CD4-positive, alpha-beta memory T cell (primary cell): ENCODE measurements around the gene CD69. TPM values are rescaled to one million over a fixed set of nuclear protein-coding genes. Genes with fewer than 3 reads are reported as not detected.

Experiments
- CTCF ChIA-PET: fragments of 350-600 bp; sonication (Branson Sonifier 250); formaldehyde crosslinking; loops from one replicate; lab custom pipeline; 2021; ENCODE audit warnings: inconsistent platforms; ENCODE audit not compliant: partially characterized antibody; lab: Charles Lee
- POLR2A ChIA-PET: fragments of 350-600 bp; sonication (Branson Sonifier 250); formaldehyde crosslinking; loops from one replicate; lab custom pipeline; 2021; ENCODE audit not compliant: partially characterized antibody; lab: Charles Lee
- DNase-seq, 5 donors: peaks; one replicate each; pipeline versions ENCODE4 v3.0.0 to v3.0.0-alpha.2; 2020 to 2022; ENCODE audit warnings: mixed read lengths in 1 of 5
- H3K27ac ChIP-seq: one replicate; pipeline ENCODE4 v1.7.0; 2013; ENCODE audit warnings: low read depth, low read length
- H3K27me3 ChIP-seq: 2 replicates; pipeline ENCODE4 v1.7.0; 2013; ENCODE audit warnings: mild to moderate bottlenecking, low read length, moderate library complexity; ENCODE audit not compliant: insufficient read depth
- H3K36me3 ChIP-seq: 2 replicates; pipeline ENCODE4 v1.7.0; 2013; ENCODE audit warnings: mild to moderate bottlenecking, low read length, moderate library complexity; ENCODE audit not compliant: insufficient read depth
- H3K4me1 ChIP-seq: 2 replicates; pipeline ENCODE4 v1.7.0; 2013; ENCODE audit warnings: mild to moderate bottlenecking, low read length, moderate library complexity; ENCODE audit not compliant: insufficient read depth
- H3K4me3 ChIP-seq, 2 donors: one replicate each; pipeline ENCODE4 v1.7.0; 2013; ENCODE audit warnings: low read length in 2 of 2, mild to moderate bottlenecking in 1 of 2
- H3K9me3 ChIP-seq, 2 donors: one replicate each; pipeline ENCODE4 v1.7.0; 2013; ENCODE audit warnings: low read length in 2 of 2, control low read depth in 1 of 2; ENCODE audit not compliant: control insufficient read depth in 1 of 2
- H3K27ac Mint-ChIP-seq, 7 donors: one replicate each; pipeline ENCODE4 v1.8.0; 2020 to 2021; ENCODE audit warnings: mixed read lengths in 7 of 7, mild to moderate bottlenecking in 6 of 7, inconsistent platforms in 3 of 7, moderate library complexity in 3 of 7
- H3K27me3 Mint-ChIP-seq, 2 donors: one replicate each; pipeline ENCODE4 v1.8.0; 2020 to 2021; ENCODE audit warnings: mixed read lengths in 2 of 2
- H3K36me3 Mint-ChIP-seq, 2 donors: one replicate each; pipeline ENCODE4 v1.8.0; 2020 to 2021; ENCODE audit warnings: mixed read lengths in 2 of 2, inconsistent platforms in 1 of 2, mild to moderate bottlenecking in 1 of 2
- H3K4me1 Mint-ChIP-seq, 4 donors: one replicate each; pipeline ENCODE4 v1.8.0; 2020 to 2021; ENCODE audit warnings: mixed read lengths in 4 of 4, mild to moderate bottlenecking in 1 of 4
- H3K4me3 Mint-ChIP-seq, 8 donors: one replicate each; pipeline ENCODE4 v1.8.0; 2020 to 2021; ENCODE audit warnings: mixed read lengths in 8 of 8, mild to moderate bottlenecking in 7 of 8, moderate library complexity in 6 of 8, inconsistent platforms in 3 of 8
- H3K9me3 Mint-ChIP-seq, 8 donors: one replicate each; pipeline ENCODE4 v1.8.0; 2020 to 2021; ENCODE audit warnings: mixed read lengths in 8 of 8, mild to moderate bottlenecking in 5 of 8, inconsistent platforms in 3 of 8, moderate library complexity in 1 of 8
- intact Hi-C: fragments of 100-400 bp; cut with micrococcal nuclease; formaldehyde crosslinking; loops from one replicate; pipeline ENCODE4 v1.15.1; 2023
- polyA plus RNA-seq, 2 donors: library from polyadenylated mRNA; unstranded; fragments of 300-500 nt; fragmentation: Illumina TruSeq; gene quantifications; one replicate each; pipeline ENCODE4 v1.2.3, GENCODE V29; 2021
- total RNA-seq, 2 experiments: library from RNA; stranded (reverse); gene quantifications; one replicate each; pipeline ENCODE4 v1.2.3, GENCODE V29; 2021

The CD69 gene
- total and polyA plus RNA-seq, 4 experiments from 2014 or later: 31.0 to 1,121 (median 90.3) TPM

DNA sequence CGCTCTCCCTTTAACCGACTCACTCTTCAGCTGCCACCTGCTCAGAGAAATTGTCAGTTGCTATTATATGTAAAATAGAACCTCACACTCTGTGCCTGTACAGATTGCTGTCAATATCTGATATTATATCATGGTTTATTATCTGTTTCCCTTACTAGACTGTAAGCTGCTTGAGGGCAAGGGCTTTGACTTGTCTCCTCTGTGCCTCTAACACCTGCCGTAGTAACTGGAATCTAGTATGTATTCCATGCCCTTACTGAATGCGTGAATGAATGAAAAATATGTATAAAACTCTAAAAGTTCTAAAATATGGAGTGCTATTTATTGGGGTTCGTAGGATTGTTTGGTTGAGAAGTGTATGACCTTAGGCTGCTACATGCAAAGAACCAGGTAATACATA is 1.7 kb upstream of the CD69 start:
- Mint-ChIP-seq H3K4me3 (peak overlapping the region in 5 of 8 donors; percentile 20 to 94 (median 57)), H3K9me3 (peaks cover 0 to 2% (median 0%) of the 10 kb centered on the region in 8 donors), H3K4me1 (peaks cover 38 to 62% (median 44%) of the 10 kb centered on the region in 4 donors), H3K27ac (peak overlapping the region; percentile 98 to 100 (median 100)), H3K27me3 (no peaks in the 10 kb centered on the region), H3K36me3 (peaks cover under 1 to 44% of the 10 kb centered on the region in 2 donors)
- Histone ChIP-seq H3K9me3 (no peaks in the 10 kb centered on the region), H3K4me1 (peaks cover 57% of the 10 kb centered on the region), H3K36me3 (no peaks in the 10 kb centered on the region), H3K27me3 (no peaks in the 10 kb centered on the region), H3K4me3 (peak overlapping the region in 1 of 2 donors; percentile 80), H3K27ac (peak overlapping the region; percentile 98)
- POLR2A ChIA-PET: interaction anchor here (0.9 to 15.8 kb wide), 11 partner anchors 11 to 112 kb away, joined by 3 to 422 read pairs (median 29); partner anchors contain the start of gene CLEC2D
- CTCF ChIA-PET: interaction anchor here (1.8 to 22.5 kb wide), 6 partner anchors 11 to 293 kb away, joined by 4 to 889 read pairs (median 34); partner anchors contain the start of gene CLEC2B
- DNase-seq: no peak
- intact Hi-C loops: no loop called here

DNA sequence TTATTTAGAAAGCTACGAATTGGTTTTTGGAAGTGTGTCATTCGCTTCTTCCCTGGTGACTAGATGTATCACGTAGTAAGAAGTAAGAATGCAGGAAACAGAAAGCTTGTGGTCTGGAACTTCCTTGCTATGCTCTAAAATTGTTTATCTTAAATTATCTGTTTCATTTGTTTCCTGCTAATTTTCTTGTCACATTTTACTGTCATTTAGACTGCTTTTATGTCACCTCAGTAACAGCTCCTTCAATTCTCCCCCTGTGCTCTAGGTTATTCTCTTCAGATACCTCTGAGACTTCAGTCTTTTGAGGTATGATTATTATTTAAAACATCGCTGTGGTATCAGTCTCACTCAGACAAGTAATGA is 699 bp upstream of the CD69 start:
- peaks cover 10 to 52% of the 10 kb centered on the region in 2 donors for H3K36me3 Mint-ChIP-seq
- H3K27ac ChIP-seq: peak overlapping the region; percentile 98
- peaks cover 0 to 2% (median 0%) of the 10 kb centered on the region in 8 donors for H3K9me3 Mint-ChIP-seq
- H3K27ac Mint-ChIP-seq: peak overlapping the region; percentile 98 to 100 (median 100)
- H3K36me3 ChIP-seq: peaks cover under 1% of the 10 kb centered on the region
- ChIA-PET CTCF (interaction anchor here (0.9 to 22.5 kb wide), 13 partner anchors 9 to 379 kb away, joined by 3 to 889 read pairs (median 4); partner anchors contain the start of genes CLEC2B and CLEC2D), POLR2A (interaction anchor here (1.1 to 15.8 kb wide), 27 partner anchors 10 to 146 kb away, joined by 3 to 422 read pairs (median 9); partner anchors contain the start of genes CLEC2B and CLEC2D)
- H3K4me3 Mint-ChIP-seq: peak overlapping the region; percentile 87 to 100 (median 98)
- intact Hi-C loops: loop anchor here (2.0 kb wide), 1 partner anchor 113 kb away; no protein-coding TSS in a partner anchor
- H3K4me3 ChIP-seq: peak overlapping the region; percentile 71 to 80
- H3K4me1 Mint-ChIP-seq: peaks cover 38 to 65% (median 46%) of the 10 kb centered on the region in 4 donors
- peaks cover 58% of the 10 kb centered on the region for H3K4me1 ChIP-seq
- no peaks in the 10 kb centered on the region for H3K9me3 ChIP-seq
- no peaks in the 10 kb centered on the region for H3K27me3 ChIP-seq
- H3K27me3 Mint-ChIP-seq: no peaks in the 10 kb centered on the region
- DNase-seq: peak; percentile 71 to 86 (median 81)

DNA sequence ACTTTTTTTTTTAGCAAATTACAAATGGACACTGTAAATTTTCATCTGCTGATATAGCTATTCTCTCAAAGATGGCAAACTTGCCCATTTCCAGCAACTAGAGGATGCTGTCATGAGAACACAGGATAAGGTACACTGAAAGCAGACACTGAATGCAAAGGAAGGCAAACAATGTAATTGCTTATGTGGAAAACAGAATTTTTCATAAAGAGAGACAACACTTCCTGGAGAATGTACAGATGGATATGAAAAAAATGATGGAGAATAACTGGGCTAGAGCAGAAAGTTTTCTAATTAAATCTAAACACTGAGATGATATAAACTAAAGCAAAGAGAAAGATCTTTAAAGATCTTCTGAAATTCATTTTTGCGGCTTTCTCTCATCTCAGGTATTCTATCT is 581 bp downstream of the CD69 start:
- H3K27me3 ChIP-seq: no peaks in the 10 kb centered on the region
- H3K36me3 ChIP-seq: peaks cover 11% of the 10 kb centered on the region
- peaks cover 0 to 2% (median 0%) of the 10 kb centered on the region in 8 donors for H3K9me3 Mint-ChIP-seq
- peaks cover 59% of the 10 kb centered on the region for H3K4me1 ChIP-seq
- H3K4me3 ChIP-seq: peak overlapping the region; percentile 71 to 80
- ChIA-PET CTCF (interaction anchor here (1.1 to 22.5 kb wide), 10 partner anchors 10 to 126 kb away, joined by 3 to 889 read pairs (median 7); partner anchors contain the start of gene CLEC2B), POLR2A (interaction anchor here (0.7 to 15.8 kb wide), 30 partner anchors 9 to 454 kb away, joined by 3 to 422 read pairs (median 9); partner anchors contain the start of genes CLEC2B and CLEC2D)
- H3K27ac Mint-ChIP-seq: peak overlapping the region; percentile 98 to 100 (median 100)
- H3K36me3 Mint-ChIP-seq: peaks cover 19 to 61% of the 10 kb centered on the region in 2 donors
- DNase-seq: peak in 3 of 5 donors; percentile 45 to 48 (median 45)
- peaks cover 42 to 70% (median 51%) of the 10 kb centered on the region in 4 donors for H3K4me1 Mint-ChIP-seq
- peak overlapping the region; percentile 87 to 100 (median 98) for H3K4me3 Mint-ChIP-seq
- H3K27ac ChIP-seq: peak overlapping the region; percentile 98
- intact Hi-C loops: loop anchor here (1.0 to 2.0 kb wide), 3 partner anchors 10 to 111 kb away; no protein-coding TSS in a partner anchor
- H3K9me3 ChIP-seq: no peaks in the 10 kb centered on the region
- H3K27me3 Mint-ChIP-seq: no peaks in the 10 kb centered on the region

DNA sequence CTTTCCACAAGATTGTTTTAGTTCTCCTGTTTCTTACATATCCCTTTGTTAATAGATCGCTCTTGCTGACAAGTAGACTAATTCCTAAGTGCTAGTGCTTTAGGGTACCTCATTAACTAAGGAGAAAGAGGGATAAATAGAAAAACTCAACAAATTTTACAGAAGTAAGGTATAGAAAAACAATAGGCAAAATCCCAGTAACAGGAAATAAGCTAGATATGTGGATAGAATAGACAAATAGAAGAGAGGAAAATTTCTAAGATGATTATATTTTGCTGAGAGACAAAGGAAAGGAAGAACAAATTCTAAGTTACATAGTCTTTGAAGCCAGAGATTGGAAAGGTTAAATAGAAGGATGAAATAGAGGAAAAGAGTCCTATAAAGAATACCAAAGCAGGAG is 1.0 kb downstream of the CD69 start:
- Mint-ChIP-seq H3K27ac (peak overlapping the region; percentile 98 to 100 (median 100)), H3K36me3 (peaks cover 24 to 61% of the 10 kb centered on the region in 2 donors), H3K27me3 (no peaks in the 10 kb centered on the region), H3K4me1 (peaks cover 40 to 70% (median 49%) of the 10 kb centered on the region in 4 donors), H3K4me3 (peak overlapping the region; percentile 87 to 100 (median 98)), H3K9me3 (peaks cover 0 to 2% (median 0%) of the 10 kb centered on the region in 8 donors)
- ChIA-PET CTCF (interaction anchor here (1.1 to 22.5 kb wide), 5 partner anchors 10 to 52 kb away, joined by 3 to 889 read pairs (median 57); no protein-coding TSS in a partner anchor), POLR2A (interaction anchor here (1.4 to 15.8 kb wide), 17 partner anchors 9 to 147 kb away, joined by 3 to 422 read pairs (median 11); partner anchors contain the start of genes CLEC2B and CLEC2D)
- Histone ChIP-seq H3K9me3 (no peaks in the 10 kb centered on the region), H3K36me3 (peaks cover 15% of the 10 kb centered on the region), H3K27ac (peak overlapping the region; percentile 98), H3K4me1 (peaks cover 61% of the 10 kb centered on the region), H3K27me3 (no peaks in the 10 kb centered on the region), H3K4me3 (peak overlapping the region; percentile 71 to 80)
- DNase-seq: peak in 1 of 5 donors; percentile 43
- intact Hi-C loops: loop anchor here (1.0 to 2.0 kb wide), 3 partner anchors 9 to 111 kb away; no protein-coding TSS in a partner anchor

DNA sequence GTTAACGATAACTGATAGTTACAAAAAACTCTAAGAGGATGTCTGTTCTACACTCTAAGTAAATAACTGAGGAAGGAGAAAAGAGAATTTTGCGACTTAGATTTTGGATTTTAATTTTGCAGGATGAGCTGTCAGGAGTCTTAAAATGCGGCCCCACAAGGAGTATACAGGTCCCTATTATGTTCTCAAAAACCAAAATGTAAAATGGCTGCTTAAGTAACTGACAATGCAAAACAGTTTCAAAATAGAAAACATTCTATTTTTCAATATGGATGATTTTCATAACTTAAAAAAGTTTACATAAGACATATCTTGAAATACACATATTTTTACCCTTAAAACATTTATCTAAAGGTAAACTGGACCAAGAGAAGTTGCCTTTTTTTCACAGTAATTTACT is 2.6 kb downstream of the CD69 start:
- H3K9me3 Mint-ChIP-seq: peaks cover 0 to 2% (median 0%) of the 10 kb centered on the region in 8 donors
- intact Hi-C loops: loop anchor here (1.0 kb wide), 1 partner anchor 15 kb away; no protein-coding TSS in a partner anchor
- H3K36me3 Mint-ChIP-seq: peaks cover 37 to 75% of the 10 kb centered on the region in 2 donors
- ChIA-PET CTCF (interaction anchor here (0.6 to 22.5 kb wide), 11 partner anchors 8 to 426 kb away, joined by 3 to 889 read pairs (median 5); no protein-coding TSS in a partner anchor), POLR2A (interaction anchor here (0.6 to 15.8 kb wide), 29 partner anchors 7 to 1726 kb away, joined by 3 to 422 read pairs (median 4); partner anchors contain the start of genes CLEC2B, CLEC2D and FOXJ2)
- Histone ChIP-seq H3K27ac (peak overlapping the region; percentile 98), H3K36me3 (peaks cover 27% of the 10 kb centered on the region), H3K27me3 (no peaks in the 10 kb centered on the region), H3K4me1 (peaks cover 59% of the 10 kb centered on the region), H3K4me3 (peak overlapping the region; percentile 80 to 89), H3K9me3 (no peaks in the 10 kb centered on the region)
- peaks cover 36 to 77% (median 52%) of the 10 kb centered on the region in 4 donors for H3K4me1 Mint-ChIP-seq
- DNase-seq: no peak
- H3K27ac Mint-ChIP-seq: peak overlapping the region; percentile 93 to 100 (median 100)
- peak overlapping the region; percentile 87 to 100 (median 98) for H3K4me3 Mint-ChIP-seq
- H3K27me3 Mint-ChIP-seq: no peaks in the 10 kb centered on the region

DNA sequence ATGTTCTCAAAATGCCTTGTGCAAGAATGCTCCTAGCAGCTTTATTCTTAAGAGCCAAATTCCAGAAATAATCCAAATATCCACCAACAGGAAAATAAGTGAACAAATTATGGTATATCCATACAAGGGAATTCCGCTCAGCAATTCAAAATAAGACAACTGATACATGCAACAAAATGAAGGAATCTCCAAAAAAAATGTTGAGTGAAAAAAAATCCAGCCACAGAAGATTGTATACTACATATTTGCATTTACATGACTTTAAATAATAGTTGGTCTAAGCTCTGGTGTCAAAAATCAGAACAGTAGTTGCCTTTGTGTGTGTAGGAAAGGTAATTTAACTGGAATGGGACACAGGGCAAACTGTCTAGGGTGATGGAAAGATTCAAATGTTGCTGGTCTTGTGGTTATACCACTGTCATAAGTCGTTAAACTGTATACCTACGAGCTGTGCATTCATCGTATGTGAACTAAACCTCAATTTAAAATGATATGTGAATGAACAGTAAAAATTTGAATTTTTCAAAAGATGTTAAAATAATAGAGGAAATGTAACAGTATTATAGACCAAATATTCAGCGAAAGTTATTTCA is 3.2 kb downstream of the CD69 start:
- POLR2A ChIA-PET: interaction anchor here (1.0 to 15.8 kb wide), 13 partner anchors 11 to 142 kb away, joined by 3 to 422 read pairs (median 14); partner anchors contain the start of genes CLEC2B and CLEC2D
- intact Hi-C loops: loop anchor here (1.0 kb wide), 1 partner anchor 16 kb away; no protein-coding TSS in a partner anchor

More for the DNA sequence above, 3.2 kb downstream of the CD69 start:
- DNase-seq: peak in 2 of 5 donors; percentile 26 to 49
- H3K4me1 Mint-ChIP-seq: peaks cover 40 to 80% (median 54%) of the 10 kb centered on the region in 4 donors
- H3K27ac Mint-ChIP-seq: peak overlapping the region; percentile 93 to 100 (median 100)
- CTCF ChIA-PET: interaction anchor here (1.2 to 22.5 kb wide), 5 partner anchors 8 to 42 kb away, joined by 4 to 889 read pairs (median 57); no protein-coding TSS in a partner anchor
- peaks cover 42 to 81% of the 10 kb centered on the region in 2 donors for H3K36me3 Mint-ChIP-seq
- peak overlapping the region; percentile 80 to 89 for H3K4me3 ChIP-seq
- no peaks in the 10 kb centered on the region for H3K27me3 ChIP-seq
- peaks cover 33% of the 10 kb centered on the region for H3K36me3 ChIP-seq
- no peaks in the 10 kb centered on the region for H3K9me3 ChIP-seq
- H3K4me1 ChIP-seq: peaks cover 59% of the 10 kb centered on the region
- no peaks in the 10 kb centered on the region for H3K27me3 Mint-ChIP-seq
- H3K9me3 Mint-ChIP-seq: peaks cover 0 to 2% (median 0%) of the 10 kb centered on the region in 8 donors
- H3K27ac ChIP-seq: peak overlapping the region; percentile 98
- H3K4me3 Mint-ChIP-seq: peak overlapping the region; percentile 87 to 100 (median 98)
